ENCODE results near the gene FBLN1.
"Not testable (repeated sequence)": the region's sequence is repeated elsewhere in the genome, so short reads cannot be mapped to it uniquely, and the experiment has no call there.

FBLN1 gene

DNA sequence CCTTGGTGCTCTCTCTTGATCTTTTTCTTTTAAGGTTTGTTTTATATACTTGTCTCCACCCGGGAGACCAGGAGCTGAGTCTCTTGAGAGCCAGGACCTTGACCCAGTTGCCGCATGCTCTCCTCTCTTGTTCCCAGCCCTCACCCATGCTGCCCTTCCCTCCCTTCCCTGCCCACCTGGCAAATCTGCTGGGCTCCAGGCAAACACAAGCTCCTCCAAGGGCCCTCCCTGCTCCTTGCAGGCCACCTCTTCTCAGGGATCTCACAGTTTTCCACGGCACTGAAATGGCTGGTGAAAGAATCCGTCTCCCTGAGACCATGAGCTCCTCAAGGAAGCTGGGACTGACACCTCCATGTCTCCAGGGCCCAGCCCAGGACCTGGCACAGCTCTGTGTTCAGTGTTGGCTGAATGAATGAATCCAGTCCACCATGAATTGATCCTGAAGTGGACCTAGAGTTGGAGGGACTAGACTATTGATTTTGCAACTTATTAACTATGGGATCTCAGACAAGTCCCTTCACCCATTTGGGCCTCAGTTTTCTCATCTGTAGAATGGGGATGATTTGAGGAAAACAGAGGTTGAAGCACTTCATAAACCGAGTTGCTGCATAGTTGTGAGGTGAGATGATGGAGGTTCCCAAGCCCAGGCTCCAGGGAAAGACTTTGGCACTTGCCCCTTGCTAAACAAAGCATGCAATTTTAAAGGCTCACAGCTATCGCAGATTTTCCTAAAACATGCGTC lies 25.1 kb upstream of the FBLN1 start:
- no peak for DNase-seq

DNA sequence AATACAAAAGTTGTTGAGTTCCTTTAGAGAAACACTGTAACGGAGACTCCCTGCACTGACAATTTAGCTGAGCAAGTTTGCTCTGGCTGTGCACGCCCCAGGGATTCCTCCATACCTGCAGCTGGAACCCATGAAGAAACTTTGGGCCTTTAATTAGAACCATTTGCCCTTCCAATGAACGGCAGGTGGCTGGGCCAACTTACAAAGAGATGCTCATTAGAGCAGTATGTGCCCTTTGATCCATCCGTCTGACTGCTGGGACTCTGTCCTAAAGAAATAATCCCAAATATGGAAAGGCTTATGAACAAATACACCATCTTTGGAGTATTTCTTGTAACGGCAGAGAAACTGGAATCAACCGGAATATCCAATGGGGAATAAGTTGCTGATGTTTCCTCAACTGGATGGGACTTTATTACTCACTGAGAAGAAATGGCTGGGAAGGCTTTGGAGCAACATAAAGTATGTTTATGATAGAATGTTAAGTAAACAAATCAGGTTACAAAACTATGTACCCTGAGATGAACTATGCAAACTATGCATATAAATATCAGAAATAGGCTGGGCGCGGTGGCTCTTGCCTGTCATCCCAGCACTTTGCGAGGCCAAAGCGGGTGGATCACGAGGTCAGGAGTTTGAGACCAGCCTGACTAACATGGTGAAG lies 24.4 kb upstream of the FBLN1 start:
- peak; percentile 95 for DNase-seq

DNA sequence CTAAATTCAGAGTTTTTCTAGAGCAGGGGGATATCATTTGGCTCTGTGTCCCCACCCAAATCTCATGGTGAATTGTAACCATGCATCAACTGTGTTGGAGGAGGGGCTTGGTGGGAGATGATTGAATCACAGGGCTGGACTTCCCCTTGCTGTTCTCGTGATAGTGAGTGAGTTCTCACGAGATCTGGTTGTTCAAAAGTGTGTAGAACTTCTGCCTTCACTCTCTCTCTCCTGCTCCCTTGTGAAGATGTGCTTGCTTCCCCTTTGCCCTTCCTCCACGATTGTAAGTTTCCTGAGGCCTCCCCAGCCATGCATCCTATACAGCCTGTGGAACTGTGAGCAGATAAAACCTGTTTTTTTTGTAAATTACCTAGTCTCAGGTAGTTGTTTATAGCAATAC lies 22.0 kb upstream of the FBLN1 start:
- no peak for DNase-seq

DNA sequence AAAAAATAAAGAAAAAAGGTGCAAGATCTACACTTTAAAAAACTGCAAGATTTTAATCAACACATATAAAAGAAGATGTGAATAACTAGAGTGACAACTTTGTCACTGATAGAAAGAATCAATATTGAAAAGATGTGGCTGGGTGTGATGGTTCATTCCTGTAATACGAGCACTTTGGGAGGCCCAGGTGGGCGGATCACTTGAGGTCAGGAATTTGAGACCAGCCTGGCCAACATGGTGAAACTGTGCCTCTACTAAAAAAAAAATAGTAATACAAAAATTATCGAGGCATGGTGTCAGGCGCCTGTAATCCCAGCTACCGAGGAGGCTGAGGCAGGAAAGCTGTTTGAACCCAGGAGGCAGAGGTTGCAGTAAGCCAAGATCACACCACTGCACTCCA lies 21.0 kb upstream of the FBLN1 start:
- no peak for DNase-seq

DNA sequence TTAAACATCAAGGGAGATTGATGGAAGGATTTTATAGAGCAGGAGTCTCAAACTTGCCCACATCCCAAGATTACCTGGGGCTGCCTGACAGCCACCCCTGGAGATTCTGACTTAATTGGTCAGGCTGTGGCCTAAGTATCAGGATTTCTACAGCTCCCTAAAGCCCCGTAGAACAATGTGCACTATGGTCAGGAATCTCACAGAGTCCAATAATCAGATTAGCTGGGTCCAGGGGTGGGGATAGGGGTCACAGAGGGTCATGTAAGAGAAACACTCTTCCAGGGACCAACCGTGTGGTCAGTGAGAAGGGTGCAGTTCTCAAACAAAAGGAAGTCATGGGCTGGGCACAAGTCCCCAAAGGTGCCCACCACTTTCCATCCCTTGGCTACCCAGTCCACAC lies 20.5 kb upstream of the FBLN1 start:
- DNase-seq: no peak

DNA sequence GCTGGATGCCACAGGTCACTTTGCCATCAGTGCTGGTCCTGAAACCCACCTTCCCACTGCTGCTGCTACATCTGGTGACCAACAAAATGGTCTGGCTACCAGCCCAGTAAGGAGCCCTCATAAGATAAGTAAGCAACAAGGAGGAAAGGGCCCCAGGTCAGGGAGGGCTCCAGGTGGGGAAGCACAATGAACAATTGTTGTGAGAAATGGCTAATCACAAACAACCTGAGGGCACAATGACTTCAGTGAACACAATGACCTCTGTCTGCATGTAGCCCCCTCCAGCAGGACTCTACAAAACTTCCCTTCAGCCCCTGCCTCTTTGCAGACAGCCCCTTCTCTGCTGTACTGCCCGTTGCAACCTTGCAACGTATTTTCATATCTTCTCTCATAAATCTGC lies 19.4 kb upstream of the FBLN1 start:
- no peak for DNase-seq

DNA sequence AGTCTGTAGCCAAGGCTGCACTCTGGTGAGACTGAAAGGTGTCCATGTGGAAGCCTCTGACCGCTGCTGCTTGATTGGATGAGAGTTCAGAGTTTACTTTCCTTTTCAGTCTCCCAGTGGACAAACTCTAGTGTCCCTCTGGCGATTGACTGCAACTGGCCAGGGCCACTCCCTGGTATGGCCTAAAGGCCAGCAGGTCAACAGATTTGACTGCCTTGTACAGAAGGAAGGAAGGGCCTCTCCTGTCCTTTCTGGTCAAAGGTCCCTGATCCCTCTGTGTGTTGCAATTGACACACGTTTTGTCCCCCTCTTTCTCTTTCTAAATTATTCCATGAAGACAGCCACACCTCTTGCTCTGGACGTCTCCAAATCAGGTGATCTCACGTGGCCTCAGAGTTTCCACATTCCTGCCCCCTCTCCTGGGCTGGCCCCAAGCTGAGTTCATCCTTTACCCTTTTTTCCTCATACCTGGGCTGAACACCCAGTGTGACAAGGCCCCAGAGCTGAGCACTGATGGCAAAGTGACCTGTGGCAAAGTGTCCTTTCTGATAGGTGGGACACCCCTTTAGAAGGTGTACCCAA lies 18.7 kb upstream of the FBLN1 start:
- no peak for DNase-seq

DNA sequence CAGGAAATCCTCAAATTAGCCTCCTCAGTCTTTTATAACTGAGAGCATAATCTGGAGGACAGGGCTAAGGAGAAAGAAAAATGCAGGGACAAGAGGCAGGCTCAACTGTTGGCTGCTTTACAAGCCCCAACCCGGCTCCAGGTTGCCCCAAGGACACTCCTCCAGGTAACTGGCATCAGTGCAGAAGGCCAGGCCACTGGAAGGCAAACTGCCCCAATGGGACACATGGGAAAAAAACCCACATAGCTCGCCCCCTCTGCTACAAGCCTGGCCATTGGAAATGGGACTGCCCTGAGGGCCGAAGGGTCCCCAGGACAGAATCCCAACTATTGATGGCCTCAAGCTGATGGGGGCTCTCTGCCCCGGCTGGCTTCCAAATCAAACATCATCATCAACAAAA lies 17.9 kb upstream of the FBLN1 start:
- no peak for DNase-seq

DNA sequence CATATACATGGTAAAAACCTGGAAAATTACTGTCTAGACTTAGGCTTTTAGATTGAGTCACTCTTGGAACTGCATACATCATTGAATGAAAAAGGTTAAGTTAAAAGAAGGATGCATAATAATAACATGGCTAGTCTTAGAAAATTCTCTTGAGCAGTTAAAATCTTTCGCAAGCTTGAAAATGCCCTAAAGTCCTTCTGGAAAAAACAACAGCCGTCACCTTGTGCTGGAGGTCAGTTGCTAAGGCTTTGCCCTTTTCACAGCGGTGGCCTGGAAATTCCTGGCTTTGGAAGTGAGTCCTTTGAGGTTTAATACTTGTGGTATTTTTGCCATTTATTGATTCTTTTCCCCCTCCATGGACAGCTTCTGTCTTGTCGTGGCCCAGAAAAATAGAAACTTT lies 17.4 kb upstream of the FBLN1 start:
- no peak for DNase-seq

DNA sequence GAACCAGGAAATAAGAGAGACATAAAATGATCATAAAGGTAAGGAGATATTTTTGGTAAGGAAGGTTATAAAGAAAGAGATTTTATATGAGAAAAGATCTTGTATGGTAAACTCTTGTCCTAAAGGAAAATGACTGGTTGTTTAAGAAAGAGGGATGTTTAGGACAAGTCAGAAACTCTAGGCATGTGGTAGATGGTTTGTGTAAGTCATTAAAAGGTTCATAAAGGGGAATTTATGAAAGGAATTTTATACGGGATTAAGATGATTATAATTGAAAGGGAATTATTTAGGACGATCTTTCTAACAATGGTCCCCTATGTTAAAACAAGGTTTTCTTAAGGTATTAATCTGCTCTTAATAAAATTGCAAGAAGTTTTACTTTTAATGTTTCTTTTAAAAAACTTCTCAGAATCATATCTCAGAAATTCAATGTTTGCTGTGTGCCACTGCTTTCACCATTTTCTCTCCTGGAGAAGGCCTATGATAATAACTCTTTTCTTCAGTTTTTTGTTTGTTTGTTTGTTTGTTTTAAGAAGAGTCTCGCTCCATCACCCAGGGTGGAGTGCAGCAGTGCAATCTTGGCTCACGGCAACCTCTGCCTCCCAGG lies 13.8 kb upstream of the FBLN1 start:
- no peak for DNase-seq

DNA sequence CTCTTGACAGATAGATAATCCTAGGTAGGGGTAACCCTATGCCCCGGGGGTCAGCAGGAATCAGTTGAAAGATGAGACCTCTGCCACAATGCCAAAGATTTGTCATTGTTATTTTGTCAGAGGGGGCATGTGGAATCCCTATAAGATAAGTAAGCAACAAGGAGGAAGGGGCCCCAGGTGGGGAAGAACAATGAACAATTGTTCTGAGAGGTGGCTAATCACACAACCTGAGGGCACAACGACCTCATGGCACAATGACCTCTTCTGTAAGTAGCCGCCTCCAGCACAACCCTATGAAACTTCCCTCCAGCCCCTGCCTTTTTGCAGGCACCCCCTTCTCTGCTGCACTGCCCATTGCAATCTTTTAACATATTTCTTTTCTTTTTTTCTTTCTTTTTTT lies 11.8 kb upstream of the FBLN1 start:
- DNase-seq: no peak

DNA sequence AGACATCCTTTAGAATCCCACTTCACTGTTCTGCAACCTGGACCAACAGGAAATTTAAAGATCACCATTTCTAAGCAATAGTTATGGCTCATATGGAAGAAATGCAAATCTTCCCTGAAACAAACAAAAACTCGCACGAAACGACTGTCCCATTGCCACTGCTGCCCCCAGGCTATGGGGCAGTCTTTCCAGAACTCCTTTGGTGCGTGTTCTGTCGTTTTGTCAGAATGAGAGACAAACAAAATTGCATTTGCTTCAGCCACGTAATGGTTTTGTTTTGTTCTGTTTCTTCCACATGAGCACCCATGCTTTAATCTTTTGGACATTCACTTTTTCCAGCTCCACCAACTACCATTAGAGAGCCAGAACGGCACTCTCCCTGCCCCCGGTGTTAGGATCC lies 10.8 kb upstream of the FBLN1 start:
- DNase-seq: no peak

DNA sequence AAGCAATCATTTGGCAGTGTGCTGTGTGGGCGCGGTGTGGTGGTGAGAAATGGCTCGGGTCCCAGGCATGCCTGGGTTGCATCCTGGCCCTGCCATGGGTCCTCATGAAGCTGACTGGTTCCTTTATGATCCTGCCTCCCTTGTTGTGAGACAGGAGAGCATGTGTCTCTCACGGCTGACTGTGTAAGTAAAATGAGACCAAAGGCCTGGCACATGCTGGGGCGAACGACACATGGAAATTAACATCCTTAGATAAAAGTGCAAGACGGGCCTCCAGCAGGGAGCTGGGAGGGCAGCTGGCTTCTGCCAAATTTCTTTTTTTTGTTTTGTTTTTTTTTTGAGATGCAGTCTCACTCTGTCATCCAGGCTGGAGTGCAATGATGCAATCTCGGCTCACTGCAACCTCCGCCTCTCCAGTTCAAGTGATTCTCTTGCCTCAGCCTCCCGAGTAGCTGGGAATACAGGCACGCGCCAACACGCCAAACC lies 9.4 kb upstream of the FBLN1 start:
- peak; percentile 41 for DNase-seq

DNA sequence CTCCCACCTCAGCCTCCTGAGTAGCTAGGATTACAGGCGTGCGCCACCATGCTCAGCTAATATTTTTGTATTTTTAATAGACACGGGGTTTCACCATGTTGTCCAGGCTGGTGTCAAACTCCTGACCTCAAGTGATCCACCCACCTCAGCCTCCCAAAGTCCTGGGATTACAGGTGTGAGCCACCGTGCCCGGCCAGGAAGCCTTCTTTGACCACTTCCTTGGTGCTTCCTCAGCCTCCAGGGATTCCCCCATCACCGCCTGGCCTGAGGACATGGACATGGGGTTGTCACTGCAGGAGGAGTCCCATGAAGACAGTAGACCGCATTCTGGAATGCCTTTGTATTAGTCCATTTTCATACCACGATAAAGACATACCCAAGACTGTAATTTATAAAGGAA lies 8.4 kb upstream of the FBLN1 start:
- not testable (repeated sequence) for DNase-seq

DNA sequence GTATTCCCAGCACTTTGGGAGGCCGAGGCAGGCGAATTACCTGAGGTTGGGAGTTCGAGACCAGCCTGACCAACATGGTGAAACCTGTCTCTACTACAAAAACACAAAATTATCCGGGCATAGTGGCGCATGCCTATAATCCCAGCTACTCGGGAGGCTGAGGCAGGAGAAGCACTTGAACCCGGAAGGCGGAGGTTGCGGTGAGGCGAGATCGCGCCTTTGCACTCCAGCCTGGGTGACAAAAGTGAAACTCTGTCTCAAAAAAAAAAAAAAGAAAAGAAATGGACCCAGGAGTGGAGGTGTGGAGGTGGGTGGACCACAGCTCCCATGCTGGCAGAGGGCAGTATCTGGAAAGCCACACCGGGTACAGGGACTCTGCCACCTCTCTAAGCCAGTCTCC lies 7.1 kb upstream of the FBLN1 start:
- DNase-seq: not testable (repeated sequence)

DNA sequence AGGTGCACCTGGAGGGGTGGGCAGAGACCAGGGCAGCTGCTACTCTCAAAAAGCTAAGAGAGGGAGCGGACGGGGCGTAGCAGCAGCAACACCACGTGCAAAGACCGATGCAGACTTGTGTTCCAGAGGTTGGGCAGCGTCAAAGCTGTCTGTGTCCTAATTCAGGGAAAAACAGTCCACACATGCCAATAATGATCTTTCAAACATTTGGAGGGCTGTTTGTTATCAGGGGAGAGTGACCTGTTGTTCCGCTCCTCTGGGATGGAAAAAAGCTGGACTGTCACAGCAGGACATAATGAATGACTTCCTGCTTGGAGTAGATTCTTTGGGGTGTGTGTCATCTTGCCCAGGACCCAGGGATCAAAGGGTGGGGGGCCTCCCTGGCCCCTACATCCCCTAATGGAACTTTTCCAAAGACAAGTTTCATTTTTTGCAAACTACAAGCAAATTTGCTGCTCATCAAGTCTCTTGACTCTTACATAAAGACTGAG lies 6.2 kb upstream of the FBLN1 start:
- DNase-seq: peak; percentile 17

DNA sequence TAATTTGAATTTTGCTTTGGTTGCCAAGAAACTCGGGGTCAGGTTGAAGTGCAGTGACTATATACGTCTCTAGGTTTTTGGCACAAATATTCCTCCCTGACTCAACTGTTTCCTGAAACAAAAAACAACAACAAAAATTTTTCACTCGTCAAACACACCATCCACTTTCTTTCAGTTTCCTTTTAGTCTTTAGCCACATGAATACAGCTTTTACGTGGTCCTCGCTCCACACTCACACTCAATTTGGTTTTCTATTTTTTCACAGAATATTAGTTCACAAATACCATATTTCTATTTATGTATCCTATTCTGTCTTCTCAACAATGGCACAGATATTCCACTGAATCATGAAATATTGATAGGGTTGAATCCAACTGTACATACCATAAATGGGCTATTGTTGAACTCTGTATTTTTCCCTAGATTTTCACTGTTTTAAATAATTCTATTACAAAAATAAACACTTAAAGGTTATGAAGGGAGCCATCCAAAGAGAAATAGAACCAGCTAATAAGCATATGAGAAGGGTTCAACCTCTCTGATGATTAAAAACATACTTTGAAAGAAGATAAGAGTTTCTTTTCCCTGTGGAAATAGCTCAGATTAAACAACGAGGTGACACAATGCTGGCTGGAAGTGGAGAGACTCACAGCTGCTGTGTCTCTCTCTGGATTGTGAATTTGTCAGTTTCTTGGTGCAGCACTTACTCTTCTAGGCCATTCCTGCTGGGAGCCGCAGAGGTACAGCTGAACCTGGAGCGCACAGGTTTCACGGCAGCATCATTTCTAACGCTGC lies 5.1 kb upstream of the FBLN1 start:
- no peak for DNase-seq

DNA sequence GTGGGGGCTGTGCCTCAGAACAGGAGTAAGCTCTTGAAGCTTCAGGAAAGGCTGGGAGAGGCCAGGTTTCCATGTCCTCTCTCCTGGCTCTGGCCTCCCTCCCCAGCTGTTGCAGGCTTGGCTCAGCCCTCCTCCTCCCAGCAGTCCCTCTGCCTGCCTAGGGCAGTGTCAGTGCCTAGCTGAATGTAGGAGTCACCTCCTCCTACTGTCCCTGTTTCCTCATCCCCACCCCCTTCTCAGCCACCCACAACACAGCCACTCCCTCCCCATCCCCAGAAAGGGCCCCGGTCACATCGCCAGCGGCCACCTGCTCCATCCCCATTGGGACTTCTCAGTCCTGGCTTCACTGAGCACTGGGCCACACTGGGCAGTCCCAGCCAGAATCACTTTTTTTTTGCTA lies 2.9 kb upstream of the FBLN1 start:
- no peak for DNase-seq

DNA sequence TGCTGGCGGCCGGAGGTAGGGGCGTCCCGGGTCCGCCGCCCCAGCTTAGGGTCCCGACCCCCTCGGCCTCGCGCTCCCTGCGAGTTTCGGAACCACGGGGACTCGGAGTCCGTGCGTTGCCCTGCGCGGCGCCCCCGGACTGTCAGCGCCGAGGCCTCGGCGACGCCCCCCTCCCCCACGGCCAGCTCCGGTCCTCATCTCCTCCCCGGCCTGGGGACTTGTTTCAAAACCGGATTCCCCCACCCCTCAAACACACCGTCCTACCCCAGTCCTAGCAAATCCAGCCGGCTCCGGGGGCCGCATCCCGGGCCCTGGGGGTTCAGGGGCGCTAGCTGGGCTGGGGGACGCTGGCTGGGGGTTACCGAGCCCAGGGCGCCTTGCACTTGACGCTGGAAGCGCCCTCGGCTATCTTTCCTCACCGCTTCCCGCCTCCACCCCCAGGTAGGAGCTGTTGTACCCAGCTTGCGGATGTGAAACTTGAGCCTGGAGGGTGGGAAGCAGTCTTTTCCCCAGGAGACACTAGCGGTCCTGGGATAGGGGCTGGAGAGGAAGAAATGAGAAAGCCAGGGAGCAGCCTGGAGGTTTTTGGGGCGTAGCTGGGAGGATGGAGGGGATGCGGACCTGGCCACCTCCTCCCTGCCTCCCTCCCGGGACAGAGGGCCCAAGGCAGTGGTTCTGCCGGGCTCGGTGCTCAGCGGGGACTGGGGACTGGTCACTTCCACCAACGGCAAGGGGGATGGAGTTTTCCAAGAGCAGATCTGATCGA lies 550 bp downstream of the FBLN1 start:
- no peak for DNase-seq

DNA sequence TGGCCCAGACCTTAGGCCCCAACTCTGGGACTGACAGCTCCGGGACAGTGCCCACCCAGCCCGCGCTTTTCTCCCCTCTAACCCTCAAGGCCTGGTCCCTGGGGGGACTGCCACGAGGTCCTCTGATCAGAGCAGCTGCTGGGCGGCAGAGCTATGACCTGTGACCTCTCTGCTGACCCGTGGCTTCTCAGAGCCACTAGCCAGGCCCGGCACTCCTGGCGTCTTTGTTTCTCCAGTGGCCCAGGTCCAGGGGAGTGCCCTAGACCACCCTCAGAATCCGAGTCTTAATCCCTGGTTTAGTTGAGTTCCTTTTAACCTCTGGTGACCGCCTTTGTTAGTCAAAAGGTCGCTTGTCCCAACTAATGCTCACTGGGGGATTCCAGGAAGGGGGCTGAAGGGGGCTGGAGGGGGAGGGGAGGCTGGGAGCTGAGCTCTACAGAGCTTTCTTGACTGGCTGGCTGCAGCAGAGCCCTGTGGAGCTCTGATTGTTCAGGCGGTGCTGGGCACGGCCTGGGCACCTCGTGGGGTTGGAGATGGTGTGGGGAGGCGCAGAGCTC lies 1.2 kb downstream of the FBLN1 start:
- DNase-seq: no peak

All from fibroblast of upper back skin (primary cell).